GM19023 (cell line): ENCODE measurements around the gene ARHGAP10.

Experiments
- ATAC-seq: cut with Tn5 transposase; IDR thresholded peaks from one replicate; pipeline ENCODE4 v1.9.1; 2021; ENCODE audit warnings: mild to moderate bottlenecking, moderate library complexity; ENCODE audit not compliant: unreplicated experiment

The ARHGAP10 gene

DNA sequence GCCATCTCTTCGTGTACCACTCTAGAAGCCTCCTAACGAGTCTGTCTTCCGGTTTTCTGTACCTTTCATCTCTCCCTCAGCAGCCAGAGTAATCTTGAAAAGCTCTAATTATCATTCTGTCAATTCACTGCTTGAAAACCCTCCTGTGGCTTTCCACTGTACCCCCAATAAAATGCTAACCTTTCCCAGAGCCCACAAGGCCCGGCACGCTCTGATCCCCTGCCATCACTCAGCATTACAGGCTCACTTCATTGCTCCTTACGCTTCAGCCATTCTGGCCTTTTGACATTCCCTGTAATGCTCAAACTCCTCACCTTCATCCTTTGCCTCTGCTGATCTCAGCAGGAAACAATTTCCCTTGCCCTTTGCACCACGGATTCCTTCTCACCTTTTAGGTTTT lies 112.9 kb downstream of the ARHGAP10 start:
- no peak for ATAC-seq

GRCh38 chr4:147846318-147847155 lies 114.6 kb downstream of the ARHGAP10 start:
- peak; percentile 85 for ATAC-seq

- no peak for ATAC-seq
Observed at GRCh38 chr4:147847751-147848590, 116.1 kb downstream of the ARHGAP10 start.

DNA sequence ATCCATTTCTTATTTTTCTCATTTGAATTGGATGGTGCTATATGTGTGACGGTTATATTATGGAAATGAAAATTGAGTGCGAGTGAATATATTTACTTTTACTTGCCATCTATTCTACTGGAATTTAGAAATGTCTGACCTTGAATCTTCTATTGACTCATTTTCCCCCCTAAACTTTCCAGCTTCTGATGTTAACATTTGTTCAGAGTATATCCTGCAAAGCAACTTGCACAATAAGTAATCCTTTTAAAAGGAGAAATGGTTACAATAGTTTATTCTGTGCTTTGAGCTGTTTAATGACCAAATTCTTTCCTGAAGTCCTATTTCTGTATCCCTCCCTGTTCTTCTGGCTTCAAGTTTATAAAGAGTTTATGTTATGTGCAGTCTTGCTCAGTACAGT lies 116.7 kb downstream of the ARHGAP10 start:
- no peak for ATAC-seq

- ATAC-seq, result no peak
Observed at GRCh38 chr4:147851135-147851534, 119.2 kb downstream of the ARHGAP10 start.

GRCh38 chr4:147853706-147854105 lies 121.8 kb downstream of the ARHGAP10 start:
- no peak for ATAC-seq

GRCh38 chr4:147854154-147854553 lies 122.3 kb downstream of the ARHGAP10 start:
- no peak for ATAC-seq

- no peak for ATAC-seq
Observed at GRCh38 chr4:147855571-147856009, 123.7 kb downstream of the ARHGAP10 start.

- no peak for ATAC-seq
Observed at GRCh38 chr4:147860960-147861359, 129.1 kb downstream of the ARHGAP10 start.

- no peak for ATAC-seq
Observed at GRCh38 chr4:147862043-147862692, 130.3 kb downstream of the ARHGAP10 start.

GRCh38 chr4:147863111-147863747 lies 131.3 kb downstream of the ARHGAP10 start:
- peak; percentile 57 for ATAC-seq

GRCh38 chr4:147863808-147864472 lies 132.1 kb downstream of the ARHGAP10 start:
- ATAC-seq, result no peak

- no peak for ATAC-seq
Observed at GRCh38 chr4:147864607-147865006, 132.7 kb downstream of the ARHGAP10 start.

DNA sequence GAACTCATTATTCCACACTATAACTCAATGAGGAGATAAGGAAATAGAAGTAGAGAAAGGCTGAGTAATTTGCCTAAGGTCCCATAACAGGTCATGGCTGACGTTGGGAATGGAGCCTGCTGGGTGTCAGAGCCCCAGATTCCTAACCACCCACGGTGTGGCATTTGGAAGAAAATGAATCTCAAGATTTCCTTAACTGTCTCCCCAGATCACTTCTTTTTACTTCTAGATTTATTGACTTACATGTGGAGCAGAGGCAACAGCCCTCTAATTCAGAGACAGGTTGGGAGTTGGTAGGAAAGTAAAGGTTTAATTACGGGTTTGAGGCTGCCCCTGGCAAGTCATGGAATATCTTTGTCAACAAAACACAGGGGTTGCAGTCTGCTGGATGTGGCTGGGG lies 134.0 kb downstream of the ARHGAP10 start:
- ATAC-seq, result no peak

- peak; percentile 76 for ATAC-seq
Observed at GRCh38 chr4:147866532-147867271, 134.8 kb downstream of the ARHGAP10 start.

DNA sequence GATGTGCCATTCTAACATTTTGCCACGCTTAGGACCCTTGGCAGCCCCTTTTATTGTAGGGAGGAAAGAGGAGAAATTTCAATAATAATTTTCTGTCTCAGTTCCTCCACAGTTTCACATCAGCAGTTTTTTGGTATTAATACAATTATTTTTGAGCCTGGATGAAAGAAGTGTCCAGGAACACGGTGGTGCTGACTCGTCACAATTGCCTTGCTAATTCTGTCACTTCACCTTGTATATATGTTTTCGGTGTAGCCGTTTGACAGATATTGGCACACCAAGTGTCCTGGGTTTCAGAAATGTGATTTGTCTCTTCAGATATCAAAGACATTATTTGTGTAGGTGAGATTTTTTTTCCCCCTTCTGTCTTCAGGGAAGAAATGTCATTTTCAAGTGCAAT lies 142.2 kb downstream of the ARHGAP10 start:
- ATAC-seq, result no peak

DNA sequence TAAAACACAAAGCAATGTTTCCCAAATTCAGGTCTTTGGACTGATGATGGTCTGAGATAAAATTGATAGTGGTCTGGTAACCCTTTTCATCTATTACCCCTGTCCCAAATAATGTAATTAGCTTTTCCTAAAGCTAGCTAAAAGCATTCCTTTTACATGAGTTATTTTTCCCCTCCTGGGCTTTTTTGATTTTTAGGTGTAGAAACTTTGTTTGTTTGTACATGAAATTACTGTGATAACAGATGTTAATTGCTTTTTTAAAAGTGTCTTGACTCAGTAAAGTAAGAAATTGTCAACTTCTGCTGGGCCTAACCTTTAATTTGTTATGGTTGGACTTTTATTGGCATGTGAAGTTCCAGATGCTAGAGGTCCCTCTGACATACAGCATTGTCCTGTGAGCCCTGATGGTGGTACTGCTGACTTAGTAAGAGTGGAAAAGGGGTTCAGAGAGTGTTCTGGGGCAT lies 145.5 kb downstream of the ARHGAP10 start:
- no peak for ATAC-seq

- no peak for ATAC-seq
Observed at GRCh38 chr4:147879676-147880075, 147.8 kb downstream of the ARHGAP10 start.

DNA sequence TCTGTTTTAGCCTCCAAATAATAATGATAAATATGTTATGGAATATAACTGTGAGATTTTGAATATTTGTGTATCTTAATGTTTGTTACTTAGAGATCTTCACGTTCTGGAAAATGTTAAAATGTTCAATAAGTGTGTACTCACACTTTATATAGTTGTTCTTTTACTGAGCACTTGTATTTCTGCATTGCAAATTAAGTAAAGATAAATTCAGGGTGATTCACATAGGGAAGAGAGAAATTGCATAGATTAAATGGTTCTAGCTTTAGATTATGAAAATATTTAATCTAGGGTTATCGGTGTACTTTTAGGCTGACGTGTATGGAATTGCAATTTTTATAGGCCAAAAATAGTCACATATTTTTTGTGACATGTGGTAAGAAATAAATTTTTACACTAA lies 148.6 kb downstream of the ARHGAP10 start:
- ATAC-seq, result no peak

GRCh38 chr4:147884536-147884935 lies 152.6 kb downstream of the ARHGAP10 start:
- no peak for ATAC-seq
